ENCODE results near the gene KLHL17.
A peak's percentile ranks its signal among the peaks of the same experiment; 100 is the strongest.
"Not testable (repeated sequence)": the region's sequence is repeated elsewhere in the genome, so short reads cannot be mapped to it uniquely, and the experiment has no call there.

The KLHL17 gene

GRCh38 chr1:981955-982558 is 21.7 kb downstream of the KLHL17 start, which contains the start of gene PERM1:
Gene PERM1 (minus strand): TSS chr1:982093. CDS start chr1:981029, 1,064 bp downstream.
- DNase-seq (ENCODE audit: low read depth, low spot score) = no peak
- TF ChIP-seq, protein P1, sequence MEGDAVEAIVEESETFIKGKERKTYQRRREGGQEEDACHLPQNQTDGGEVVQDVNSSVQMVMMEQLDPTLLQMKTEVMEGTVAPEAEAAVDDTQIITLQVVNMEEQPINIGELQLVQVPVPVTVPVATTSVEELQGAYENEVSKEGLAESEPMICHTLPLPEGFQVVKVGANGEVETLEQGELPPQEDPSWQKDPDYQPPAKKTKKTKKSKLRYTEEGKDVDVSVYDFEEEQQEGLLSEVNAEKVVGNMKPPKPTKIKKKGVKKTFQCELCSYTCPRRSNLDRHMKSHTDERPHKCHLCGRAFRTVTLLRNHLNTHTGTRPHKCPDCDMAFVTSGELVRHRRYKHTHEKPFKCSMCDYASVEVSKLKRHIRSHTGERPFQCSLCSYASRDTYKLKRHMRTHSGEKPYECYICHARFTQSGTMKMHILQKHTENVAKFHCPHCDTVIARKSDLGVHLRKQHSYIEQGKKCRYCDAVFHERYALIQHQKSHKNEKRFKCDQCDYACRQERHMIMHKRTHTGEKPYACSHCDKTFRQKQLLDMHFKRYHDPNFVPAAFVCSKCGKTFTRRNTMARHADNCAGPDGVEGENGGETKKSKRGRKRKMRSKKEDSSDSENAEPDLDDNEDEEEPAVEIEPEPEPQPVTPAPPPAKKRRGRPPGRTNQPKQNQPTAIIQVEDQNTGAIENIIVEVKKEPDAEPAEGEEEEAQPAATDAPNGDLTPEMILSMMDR (IDR thresholded peaks at IDR 0.05; ENCODE audit: low read depth, low read length) = no peak
- in situ Hi-C loops (cut with HindIII; ENCODE audit: low sequenced_read_pairs) = no loop called here
- H3K4me3 ChIP-seq (ENCODE audit: low read depth, low read length) = no peak within 1 kb of the TSS

DNA sequence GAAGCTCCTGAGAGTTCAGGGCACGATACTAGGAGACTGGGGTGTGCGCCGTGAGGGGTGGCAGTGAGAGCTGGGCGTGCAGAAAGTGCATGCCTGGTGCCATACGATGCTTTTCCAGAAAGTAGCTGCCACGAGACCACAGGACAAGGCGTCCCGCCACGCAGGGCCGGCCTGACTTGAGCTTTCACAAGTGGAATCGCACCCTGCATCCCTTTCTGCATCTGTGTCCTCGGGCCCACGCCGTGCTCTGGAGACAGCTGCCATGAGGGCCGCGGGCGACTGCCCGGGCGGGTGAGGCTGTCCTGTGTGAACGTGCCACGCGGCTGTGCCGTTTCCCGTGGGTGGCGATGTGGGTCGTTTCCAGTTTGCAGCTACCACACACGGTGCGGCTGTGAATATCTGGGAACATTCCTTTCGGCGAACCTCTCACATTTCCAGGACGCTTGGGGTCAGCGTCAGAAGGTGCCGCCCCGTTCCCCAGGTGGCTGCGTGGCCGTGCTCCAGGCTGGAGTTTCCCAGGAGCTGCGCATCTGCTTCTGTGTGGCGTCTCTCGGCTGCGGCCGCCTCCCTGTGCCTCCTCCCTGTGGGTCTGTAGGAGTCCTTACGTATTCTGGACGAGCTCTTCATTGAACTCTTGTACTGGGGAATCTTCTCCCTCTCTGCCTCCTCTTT is 22.5 kb downstream of the KLHL17 start:
- H3K4me3 ChIP-seq (ENCODE audit: low read depth, low read length) = no peak overlapping the region
- in situ Hi-C loops (cut with HindIII; ENCODE audit: low sequenced_read_pairs) = no loop called here
- DNase-seq (ENCODE audit: low read depth, low spot score) = no peak
- TF ChIP-seq, protein P1 (IDR thresholded peaks at IDR 0.05; ENCODE audit: low read depth, low read length) = no peak

GRCh38 chr1:983798-984475 is 23.6 kb downstream of the KLHL17 start:
- TF ChIP-seq, protein P1 (IDR thresholded peaks at IDR 0.05; ENCODE audit: low read depth, low read length) = peak; percentile 80
- in situ Hi-C loops (cut with HindIII; ENCODE audit: low sequenced_read_pairs) = no loop called here
- DNase-seq (ENCODE audit: low read depth, low spot score) = no peak
- H3K4me3 ChIP-seq (ENCODE audit: low read depth, low read length) = no peak overlapping the region

- no peak for DNase-seq (ENCODE audit: low read depth, low spot score)
- no peak overlapping the region for H3K4me3 ChIP-seq (ENCODE audit: low read depth, low read length)
- in situ Hi-C loops (cut with HindIII; ENCODE audit: low sequenced_read_pairs) = no loop called here
- TF ChIP-seq, protein P1 (IDR thresholded peaks at IDR 0.05; ENCODE audit: low read depth, low read length) = no peak
These were observed 24.1 kb downstream of the KLHL17 start for GRCh38 chr1:984476-984814.

GRCh38 chr1:985126-985525 is 24.7 kb downstream of the KLHL17 start:
- no peak for DNase-seq (ENCODE audit: low read depth, low spot score)
- in situ Hi-C loops (cut with HindIII; ENCODE audit: low sequenced_read_pairs) = no loop called here
- H3K4me3 ChIP-seq (ENCODE audit: low read depth, low read length) = no peak overlapping the region
- TF ChIP-seq, protein P1 (IDR thresholded peaks at IDR 0.05; ENCODE audit: low read depth, low read length) = no peak

DNA sequence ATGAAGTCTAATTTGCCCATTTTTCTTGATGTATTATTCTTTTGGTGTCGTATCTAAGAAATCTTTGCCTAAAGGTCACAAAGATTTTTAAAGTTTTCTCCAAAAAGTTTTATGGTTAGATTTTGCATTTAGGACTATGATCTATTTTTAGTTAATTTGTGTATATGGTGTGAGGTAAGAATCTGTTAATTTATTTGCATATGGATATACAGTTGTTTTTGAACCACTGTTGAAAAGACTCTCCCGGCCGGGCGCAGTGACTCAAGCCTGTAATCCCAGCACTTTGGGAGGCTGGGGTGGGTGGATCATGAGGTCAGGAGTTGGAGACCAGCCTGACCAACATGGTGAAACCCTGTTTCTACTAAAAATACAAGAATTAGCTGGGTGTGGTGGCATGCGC is 27.7 kb downstream of the KLHL17 start:
- DNase-seq (ENCODE audit: low read depth, low spot score); H3K4me3 ChIP-seq (ENCODE audit: low read depth, low read length); in situ Hi-C loops (cut with HindIII; ENCODE audit: low sequenced_read_pairs): not testable (repeated sequence)

DNA sequence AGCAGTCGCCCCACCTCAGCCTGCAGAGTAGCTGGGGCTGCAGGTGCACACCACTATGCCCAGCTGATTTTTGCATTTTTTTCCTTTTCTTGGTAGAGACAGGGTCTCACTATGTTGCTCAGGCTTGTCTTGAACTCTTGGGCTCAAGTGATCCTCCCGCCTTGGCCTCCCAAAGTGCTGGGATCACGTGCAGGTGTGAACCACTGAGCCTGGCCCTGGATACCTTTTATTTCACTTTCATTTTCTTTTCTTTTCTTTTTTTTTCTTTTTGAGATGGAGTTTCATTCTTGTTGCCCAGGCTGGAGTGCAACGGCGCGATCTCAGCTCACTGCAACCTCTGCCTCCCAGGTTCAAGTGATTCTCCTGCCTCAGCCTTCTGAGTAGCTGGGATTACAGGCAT is 30.9 kb downstream of the KLHL17 start:
- DNase-seq (ENCODE audit: low read depth, low spot score); H3K4me3 ChIP-seq (ENCODE audit: low read depth, low read length); in situ Hi-C loops (cut with HindIII; ENCODE audit: low sequenced_read_pairs): not testable (repeated sequence)

All from astrocyte of the spinal cord (primary cell).